ENCODE data around the gene ARID1A.
"Not testable (repeated sequence)": the region's sequence is repeated elsewhere in the genome, so short reads cannot be mapped to it uniquely, and the experiment has no call there.

Gene ARID1A

GRCh38 chr1:26787381-26787705, 91.5 kb downstream of the ARID1A start:
- peak; percentile 44 to 60 for DNase-seq (ENCODE audit: low read depth in 2 of 2, low spot score in 1 of 2)

GRCh38 chr1:26787706-26788514, 92.1 kb downstream of the ARID1A start, which contains the start of gene PIGV:
Gene PIGV, plus strand, starts transcription at chr1:26787950. Its CDS starts 2,866 bp downstream, at chr1:26790816.
- DNase-seq (ENCODE audit: low read depth in 2 of 2, low spot score in 1 of 2) = peak; percentile 68 to 71

- no peak for DNase-seq (ENCODE audit: low read depth in 2 of 2, low spot score in 1 of 2)
These were observed 92.6 kb downstream of the ARID1A start for GRCh38 chr1:26788515-26788785.

GRCh38 chr1:26788836-26789611, 93.2 kb downstream of the ARID1A start:
- DNase-seq (ENCODE audit: low read depth in 2 of 2, low spot score in 1 of 2) = peak; percentile 73 to 76

GRCh38 chr1:26789612-26789865, 93.7 kb downstream of the ARID1A start:
- DNase-seq (ENCODE audit: low read depth in 2 of 2, low spot score in 1 of 2) = no peak

GRCh38 chr1:26789931-26790330, 94.1 kb downstream of the ARID1A start:
- DNase-seq (ENCODE audit: low read depth in 2 of 2, low spot score in 1 of 2) = no peak

GRCh38 chr1:26790551-26790953, 94.7 kb downstream of the ARID1A start:
- DNase-seq (ENCODE audit: low read depth in 2 of 2, low spot score in 1 of 2) = no peak

- DNase-seq (ENCODE audit: low read depth in 2 of 2, low spot score in 1 of 2) = no peak
These were observed 95.3 kb downstream of the ARID1A start for GRCh38 chr1:26791148-26791547.

GRCh38 chr1:26791626-26792025, 95.8 kb downstream of the ARID1A start:
- DNase-seq (ENCODE audit: low read depth in 2 of 2, low spot score in 1 of 2) = no peak

- no peak for DNase-seq (ENCODE audit: low read depth in 2 of 2, low spot score in 1 of 2)
These were observed 97.1 kb downstream of the ARID1A start for GRCh38 chr1:26792924-26793323.

GRCh38 chr1:26794391-26794790, 98.6 kb downstream of the ARID1A start:
- DNase-seq (ENCODE audit: low read depth in 2 of 2, low spot score in 1 of 2) = no peak

GRCh38 chr1:26797627-26798026, 101.8 kb downstream of the ARID1A start:
- DNase-seq (ENCODE audit: low read depth in 2 of 2, low spot score in 1 of 2) = no peak

GRCh38 chr1:26799479-26800142, 103.8 kb downstream of the ARID1A start:
- DNase-seq (ENCODE audit: low read depth in 2 of 2, low spot score in 1 of 2) = no peak

- not testable (repeated sequence) for DNase-seq (ENCODE audit: low read depth in 2 of 2, low spot score in 1 of 2)
These were observed 108.1 kb downstream of the ARID1A start for GRCh38 chr1:26803932-26804331.

GRCh38 chr1:26810105-26810504, 114.3 kb downstream of the ARID1A start:
- DNase-seq (ENCODE audit: low read depth in 2 of 2, low spot score in 1 of 2) = peak in 1 of 2 donors; percentile 50

- no peak for DNase-seq (ENCODE audit: low read depth in 2 of 2, low spot score in 1 of 2)
These were observed 115.2 kb downstream of the ARID1A start for GRCh38 chr1:26811057-26811456.

GRCh38 chr1:26811708-26812107, 115.9 kb downstream of the ARID1A start:
- no peak for DNase-seq (ENCODE audit: low read depth in 2 of 2, low spot score in 1 of 2)

- no peak for DNase-seq (ENCODE audit: low read depth in 2 of 2, low spot score in 1 of 2)
These were observed 118.6 kb downstream of the ARID1A start for GRCh38 chr1:26814377-26814776.

GRCh38 chr1:26814893-26815292, 119.1 kb downstream of the ARID1A start:
- DNase-seq (ENCODE audit: low read depth in 2 of 2, low spot score in 1 of 2) = no peak

- DNase-seq (ENCODE audit: low read depth in 2 of 2, low spot score in 1 of 2) = no peak
These were observed 125.0 kb downstream of the ARID1A start for GRCh38 chr1:26820784-26821269.

GRCh38 chr1:26822737-26823395, 127.1 kb downstream of the ARID1A start:
- no peak for DNase-seq (ENCODE audit: low read depth in 2 of 2, low spot score in 1 of 2)

- no peak for DNase-seq (ENCODE audit: low read depth in 2 of 2, low spot score in 1 of 2)
These were observed 128.9 kb downstream of the ARID1A start for GRCh38 chr1:26824731-26825130.
